ENCODE results near the gene NFAM1. TPM values are rescaled to one million over a fixed set of nuclear protein-coding genes. Genes with fewer than 3 reads are reported as not detected.

The NFAM1 gene
- polyA plus RNA-seq (ENCODE audit: insufficient read length in 4 of 4): 1 to 10 TPM in 2 of 4 donors, under 1 TPM in 2; 0.81 to 1.1 (median 1.0) TPM

GRCh38 chr22:42432020-42432596 is at the start of gene NFAM1:
Gene NFAM1 (minus strand): TSS chr22:42432403. CDS start chr22:42432357, 46 bp downstream.
- no peak for DNase-seq (ENCODE audit: low read depth in 4 of 4, low spot score in 3 of 4)

- DNase-seq (ENCODE audit: low read depth in 4 of 4, low spot score in 3 of 4): no peak
These were observed 42.9 kb upstream of the NFAM1 start for GRCh38 chr22:42475122-42475521.

GRCh38 chr22:42473484-42474193 is 41.4 kb upstream of the NFAM1 start:
- peak in 2 of 4 donors; percentile 32 to 35 for DNase-seq (ENCODE audit: low read depth in 4 of 4, low spot score in 3 of 4)

GRCh38 chr22:42472671-42473070 is 40.5 kb upstream of the NFAM1 start:
- no peak for DNase-seq (ENCODE audit: low read depth in 4 of 4, low spot score in 3 of 4)

- DNase-seq (ENCODE audit: low read depth in 4 of 4, low spot score in 3 of 4): no peak
These were observed 39.2 kb upstream of the NFAM1 start for GRCh38 chr22:42471441-42471840.

- no peak for DNase-seq (ENCODE audit: low read depth in 4 of 4, low spot score in 3 of 4)
These were observed 38.3 kb upstream of the NFAM1 start for GRCh38 chr22:42470366-42471082.

- DNase-seq (ENCODE audit: low read depth in 4 of 4, low spot score in 3 of 4): no peak
These were observed 36.6 kb upstream of the NFAM1 start for GRCh38 chr22:42468841-42469240.

GRCh38 chr22:42462016-42462415 is 29.8 kb upstream of the NFAM1 start:
- no peak for DNase-seq (ENCODE audit: low read depth in 4 of 4, low spot score in 3 of 4)

GRCh38 chr22:42461511-42461910 is 29.3 kb upstream of the NFAM1 start:
- no peak for DNase-seq (ENCODE audit: low read depth in 4 of 4, low spot score in 3 of 4)

GRCh38 chr22:42459287-42460063 is 27.3 kb upstream of the NFAM1 start:
- DNase-seq (ENCODE audit: low read depth in 4 of 4, low spot score in 3 of 4): no peak

GRCh38 chr22:42452916-42453315 is 20.7 kb upstream of the NFAM1 start:
- DNase-seq (ENCODE audit: low read depth in 4 of 4, low spot score in 3 of 4): no peak

GRCh38 chr22:42452456-42452855 is 20.3 kb upstream of the NFAM1 start:
- DNase-seq (ENCODE audit: low read depth in 4 of 4, low spot score in 3 of 4): no peak

GRCh38 chr22:42451499-42452145 is 19.4 kb upstream of the NFAM1 start:
- DNase-seq (ENCODE audit: low read depth in 4 of 4, low spot score in 3 of 4): no peak

GRCh38 chr22:42450862-42451261 is 18.7 kb upstream of the NFAM1 start:
- no peak for DNase-seq (ENCODE audit: low read depth in 4 of 4, low spot score in 3 of 4)

- DNase-seq (ENCODE audit: low read depth in 4 of 4, low spot score in 3 of 4): no peak
These were observed 13.9 kb upstream of the NFAM1 start for GRCh38 chr22:42446151-42446550.

GRCh38 chr22:42444077-42444904 is 12.1 kb upstream of the NFAM1 start:
- peak; percentile 78 to 91 (median 84) for DNase-seq (ENCODE audit: low read depth in 4 of 4, low spot score in 3 of 4)

GRCh38 chr22:42443240-42444076 is 11.3 kb upstream of the NFAM1 start:
- no peak for DNase-seq (ENCODE audit: low read depth in 4 of 4, low spot score in 3 of 4)

- DNase-seq (ENCODE audit: low read depth in 4 of 4, low spot score in 3 of 4): no peak
These were observed 10.5 kb upstream of the NFAM1 start for GRCh38 chr22:42442748-42443147.

- DNase-seq (ENCODE audit: low read depth in 4 of 4, low spot score in 3 of 4): no peak
These were observed 8.5 kb upstream of the NFAM1 start for GRCh38 chr22:42440728-42441127.
